Activated naive CD4-positive, alpha-beta T cell treated with Interleukin-2 at 50 U/mL for 16 hours (primary cell): ENCODE measurements around the gene JRKL.

Source experiments
- DNase-seq: peaks from one replicate; pipeline ENCODE4 v3.0.0-alpha.2; 2020

The JRKL gene

DNA sequence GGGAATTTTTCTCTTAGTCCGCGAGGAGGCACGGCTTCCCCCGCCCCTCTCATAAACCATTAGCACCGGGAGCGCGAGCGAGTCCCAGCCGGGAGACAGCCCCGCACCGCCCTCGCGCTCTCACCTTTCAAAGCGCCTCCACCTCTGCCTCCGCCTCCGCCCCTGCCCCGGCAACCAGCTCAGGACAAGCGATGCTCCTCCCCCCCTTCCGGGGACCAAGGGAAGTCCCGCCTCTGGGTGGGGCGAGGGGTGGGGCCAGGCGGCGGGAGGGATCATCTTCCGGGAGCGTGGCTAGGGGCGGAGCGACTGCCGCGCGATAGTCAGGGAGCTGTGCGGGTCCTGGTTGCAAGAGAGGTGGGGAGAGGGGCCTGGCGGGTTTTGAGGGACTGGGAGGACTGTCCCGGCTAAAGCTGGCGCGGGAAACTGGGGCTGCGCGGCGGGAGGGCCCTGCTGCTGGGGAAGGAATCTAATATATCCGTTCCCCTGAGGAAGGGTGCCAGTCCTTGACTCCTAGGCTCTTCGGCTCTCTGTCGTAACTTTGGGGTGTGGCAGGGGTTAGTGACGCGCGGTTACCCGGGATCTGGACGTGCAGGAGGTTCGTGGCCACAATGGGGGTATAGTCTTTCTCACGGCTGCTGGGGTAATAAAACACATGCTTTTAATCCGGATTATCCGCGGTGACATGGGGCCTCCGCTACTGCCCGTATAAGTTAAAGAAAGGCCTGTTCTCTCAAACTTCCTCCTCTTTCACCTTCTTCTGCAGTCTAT is at the start of gene JRKL, which contains the start of gene CCDC82:
Gene JRKL (plus strand): TSS at position 294 of the 768 bp plus-strand sequence. CDS start 637 bp downstream, outside the sequence.
Gene CCDC82 (minus strand): TSS at position 193 of the 768 bp plus-strand sequence. CDS start 5,165 bp downstream, outside the sequence.
- DNase-seq: peak; percentile 98

DNA sequence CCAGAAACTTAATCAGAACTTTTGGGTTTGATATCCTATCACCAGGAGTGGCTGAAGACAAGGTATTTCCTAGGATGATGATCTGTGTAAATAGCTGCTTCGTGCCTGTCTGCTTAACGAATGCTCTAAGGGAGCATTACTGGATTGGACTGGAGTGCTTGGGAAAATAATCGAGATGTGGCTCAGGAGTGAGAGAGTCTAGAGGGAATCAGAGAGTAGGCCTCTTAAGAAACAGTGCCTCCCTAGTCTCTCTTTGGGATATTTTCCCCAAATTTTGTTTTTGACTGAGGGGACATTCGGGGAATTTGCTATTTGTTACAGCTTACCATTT is 49.3 kb upstream of the JRKL start:
- no peak for DNase-seq

DNA sequence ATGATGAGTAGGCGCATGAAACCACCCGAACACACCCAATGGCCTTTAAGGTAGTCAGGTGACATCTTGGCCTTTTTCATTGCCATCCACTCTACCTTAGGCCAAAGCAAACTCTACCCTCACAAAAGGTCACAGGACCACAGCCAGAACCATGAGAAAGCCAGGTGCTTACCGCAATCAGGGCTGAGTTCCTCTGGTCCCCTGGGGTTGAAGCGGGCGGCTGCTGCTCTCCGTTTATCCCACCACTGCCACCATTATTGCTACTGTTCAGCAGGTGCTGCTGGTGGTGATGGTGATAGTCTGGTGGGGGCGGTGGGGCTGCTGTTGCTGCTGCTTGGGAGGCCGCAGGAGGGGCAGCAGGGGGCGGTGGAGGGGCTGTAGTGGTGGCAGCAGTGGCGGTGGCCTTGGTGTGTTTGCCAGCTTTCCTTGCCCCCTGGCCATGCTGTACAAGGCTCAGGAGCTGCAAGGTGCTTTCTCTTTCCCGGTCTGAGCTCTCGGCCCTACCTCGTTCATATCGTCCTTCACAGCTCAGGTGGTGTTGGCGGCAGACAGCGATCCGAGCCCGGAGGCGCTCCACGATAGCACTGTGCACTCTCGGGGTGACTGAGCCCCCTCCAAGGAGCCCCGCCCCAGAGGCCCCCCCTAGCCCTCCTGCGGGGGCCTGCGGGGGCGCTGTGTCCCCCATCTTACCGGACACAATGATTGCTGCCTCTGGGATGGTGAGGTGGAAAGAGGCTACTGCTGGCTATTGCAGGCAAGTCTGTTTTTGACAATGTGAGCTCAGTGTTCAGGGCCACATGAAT is 48.4 kb upstream of the JRKL start:
- peak; percentile 66 for DNase-seq

DNA sequence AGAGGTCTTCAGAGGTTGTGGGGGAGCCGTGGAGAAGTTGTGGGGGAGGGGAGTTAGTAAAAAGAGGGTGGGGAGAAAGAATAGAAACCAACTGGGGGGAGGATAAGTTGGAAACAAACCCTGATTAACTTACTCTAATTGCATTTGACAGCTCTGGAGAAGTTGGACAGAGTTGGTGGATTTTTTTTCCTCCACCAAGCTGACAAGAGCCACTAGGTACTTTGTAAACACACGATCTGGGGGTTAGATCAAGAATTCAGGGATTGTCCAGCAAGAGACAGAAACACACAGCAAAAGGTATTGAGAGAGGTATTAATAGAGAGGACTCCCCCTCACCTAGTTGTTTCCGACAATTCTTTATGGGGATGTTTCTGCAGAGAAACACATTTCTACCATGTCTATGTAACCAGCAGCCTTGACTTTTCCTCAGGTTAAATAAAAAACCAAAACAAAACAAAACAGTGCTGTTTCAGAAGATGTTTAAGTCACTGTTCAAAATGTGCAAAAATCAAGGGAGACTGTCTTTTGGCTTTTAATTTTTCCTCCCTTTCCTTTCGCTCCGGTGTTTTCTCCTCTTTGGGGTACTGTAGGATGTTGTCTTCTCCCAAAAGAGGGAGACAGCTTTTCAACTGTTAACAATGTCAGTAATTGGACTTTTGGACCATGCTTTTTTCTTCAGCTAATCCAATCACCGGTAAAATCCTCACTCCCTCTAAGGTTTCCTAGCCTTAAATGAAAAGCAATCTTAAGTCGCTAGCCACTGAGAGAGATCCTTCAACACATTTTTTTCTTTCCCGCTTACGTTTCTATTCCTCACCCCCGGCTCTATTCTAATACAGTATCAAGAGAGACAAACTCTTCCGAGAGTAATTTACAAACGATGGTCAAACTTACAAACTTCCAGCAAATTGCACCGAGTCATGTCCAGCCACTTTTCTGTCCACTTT is 47.5 kb upstream of the JRKL start:
- no peak for DNase-seq

DNA sequence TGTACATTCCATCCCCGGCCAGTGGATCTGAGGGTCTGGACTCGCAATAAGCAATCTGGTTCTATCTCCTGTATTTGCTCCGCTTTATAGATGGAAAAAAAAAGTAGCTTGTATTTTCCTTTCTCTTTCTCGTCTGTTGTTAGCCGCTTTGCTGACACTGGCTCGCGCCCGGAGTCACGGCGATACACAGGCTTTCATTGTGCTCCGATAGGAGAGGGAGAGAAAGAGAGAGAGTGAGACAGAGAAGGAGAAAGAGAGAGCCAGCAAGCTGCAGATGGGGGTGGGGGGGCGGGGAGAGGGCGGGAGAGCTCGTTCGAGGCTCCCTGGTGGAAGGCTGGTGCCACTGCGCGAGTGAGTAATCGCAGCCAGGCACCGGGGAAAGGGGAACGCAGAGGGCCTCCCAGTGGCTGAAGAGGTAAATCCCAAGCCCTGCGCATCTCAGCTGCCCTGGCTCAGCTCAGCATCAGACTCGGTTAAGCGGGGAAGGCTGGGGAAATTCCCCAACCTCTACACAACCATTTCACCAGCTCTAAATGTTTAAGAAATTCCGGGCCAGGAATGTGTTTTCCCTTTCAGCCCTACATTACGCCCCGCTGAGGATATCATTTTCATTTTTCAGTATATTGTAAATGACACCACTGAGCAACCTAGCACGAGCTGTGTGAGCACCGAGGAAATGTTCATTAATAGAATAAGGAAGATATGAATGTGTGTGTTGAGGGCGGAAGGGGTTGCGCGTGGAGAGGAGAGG is 46.7 kb upstream of the JRKL start, which contains the start of gene MAML2:
Gene MAML2 (minus strand): TSS at position 235 of the 751 bp plus-strand sequence. CDS start 1,300 bp downstream, outside the sequence.
- DNase-seq: peak; percentile 91

DNA sequence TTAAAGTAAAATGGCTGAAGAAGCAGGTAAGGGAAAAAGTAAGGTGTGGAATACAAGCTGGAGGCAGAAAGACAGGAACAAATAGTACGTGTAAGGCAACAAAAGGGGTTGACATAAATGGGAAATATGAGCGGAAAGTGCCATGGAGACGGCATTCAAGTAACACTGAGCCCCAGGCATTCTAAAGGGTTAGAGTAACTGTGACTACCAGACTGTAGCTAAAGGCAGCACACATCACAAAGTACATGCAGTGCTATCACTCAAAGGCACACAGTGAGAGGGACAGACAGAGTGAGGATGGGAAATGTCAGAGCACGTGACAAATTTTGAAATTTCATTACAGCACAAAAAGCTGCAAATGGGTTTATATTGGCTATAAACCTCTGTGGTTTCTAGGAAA is 33.0 kb upstream of the JRKL start:
- DNase-seq: no peak

DNA sequence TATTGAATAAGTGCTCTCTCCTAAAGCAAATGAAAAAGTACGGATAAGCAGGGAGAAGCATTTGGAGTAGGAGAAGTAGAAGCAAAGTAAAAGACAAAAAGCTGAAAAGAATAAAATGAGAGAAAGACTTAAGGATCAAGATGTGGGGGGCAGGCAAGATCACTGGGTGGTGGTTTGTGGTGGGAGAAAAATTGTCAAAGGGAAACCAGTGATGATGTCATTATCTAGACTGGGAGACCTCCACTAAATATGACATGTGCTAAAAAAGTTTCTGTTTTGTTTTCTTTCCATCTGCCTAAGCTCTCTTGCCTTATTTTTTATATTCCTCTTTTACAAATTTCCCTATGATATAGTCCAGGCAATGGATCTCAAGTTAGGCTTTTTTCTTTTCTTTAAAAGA is 32.0 kb upstream of the JRKL start:
- no peak for DNase-seq

DNA sequence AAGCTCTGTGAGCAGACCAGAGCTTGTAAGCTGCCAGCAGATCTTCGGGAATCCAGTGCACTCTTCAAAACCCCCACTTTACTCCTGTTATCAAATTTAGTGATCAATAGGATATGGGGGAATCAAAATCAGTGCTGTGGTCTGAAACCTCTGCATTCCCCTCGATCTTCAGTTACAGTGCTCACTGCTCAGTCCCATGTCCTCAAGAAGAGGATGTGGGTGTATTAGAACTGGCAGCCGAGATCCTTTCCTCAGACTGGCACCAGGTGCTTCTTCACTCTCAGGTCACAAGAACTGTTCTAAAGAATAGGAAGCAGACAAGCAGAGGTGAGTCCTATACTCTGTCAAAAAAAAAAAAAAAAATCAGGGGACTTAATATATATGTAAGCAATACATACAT is 31.5 kb upstream of the JRKL start:
- DNase-seq: no peak

DNA sequence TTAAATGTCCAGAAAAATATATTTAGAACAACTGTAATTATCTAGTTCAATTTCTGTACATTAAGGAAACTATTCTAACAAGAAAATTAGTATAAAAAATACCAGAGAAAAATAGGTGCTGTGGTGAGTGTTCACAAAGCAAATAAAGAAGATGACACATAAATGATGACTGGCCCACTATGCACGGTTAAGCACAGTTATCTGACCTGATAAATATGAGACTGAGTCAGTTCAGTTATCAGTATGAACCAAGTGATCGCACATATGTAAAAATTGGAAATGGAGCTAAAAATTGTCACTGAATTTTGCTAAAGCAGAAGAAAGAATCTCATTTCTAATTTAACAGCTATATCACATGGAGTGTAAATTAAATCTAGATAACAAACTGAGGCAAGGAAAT is 28.0 kb upstream of the JRKL start:
- no peak for DNase-seq

DNA sequence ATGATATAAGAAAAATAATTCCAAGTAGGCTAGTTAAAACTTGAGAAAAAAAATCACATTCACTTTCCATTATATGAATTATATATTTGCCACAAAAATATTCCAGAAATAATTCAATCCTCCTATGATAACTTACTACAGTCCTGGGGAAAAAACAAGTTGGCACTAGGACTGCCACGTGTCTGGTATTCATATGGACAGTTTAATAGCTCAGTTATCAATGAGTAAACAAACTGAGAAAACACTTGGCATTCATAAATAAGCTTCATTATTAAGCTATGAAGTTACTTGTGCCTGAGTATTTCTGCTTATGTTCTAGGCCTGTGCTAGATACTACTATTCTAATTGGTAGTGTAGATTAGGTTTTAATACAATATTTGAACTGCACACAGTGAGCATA is 24.3 kb upstream of the JRKL start:
- no peak for DNase-seq

DNA sequence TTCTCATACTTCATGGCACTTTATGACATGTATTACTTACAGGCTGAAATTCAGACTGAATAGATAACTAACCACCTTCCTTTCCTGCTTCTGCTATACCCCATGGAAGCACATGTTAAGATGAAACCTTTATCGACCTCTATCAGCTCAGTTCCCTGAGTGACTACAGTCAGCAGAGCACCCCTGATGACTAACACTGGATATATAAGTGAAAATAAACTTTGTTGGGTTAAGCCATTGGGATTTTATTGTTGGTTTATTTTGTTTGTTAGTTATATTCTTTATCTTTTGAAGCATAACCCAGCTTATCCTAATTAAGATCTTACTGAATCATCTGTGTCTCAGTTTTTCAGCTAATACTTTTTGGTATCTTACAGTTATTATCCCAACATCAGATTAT is 23.8 kb upstream of the JRKL start:
- no peak for DNase-seq

DNA sequence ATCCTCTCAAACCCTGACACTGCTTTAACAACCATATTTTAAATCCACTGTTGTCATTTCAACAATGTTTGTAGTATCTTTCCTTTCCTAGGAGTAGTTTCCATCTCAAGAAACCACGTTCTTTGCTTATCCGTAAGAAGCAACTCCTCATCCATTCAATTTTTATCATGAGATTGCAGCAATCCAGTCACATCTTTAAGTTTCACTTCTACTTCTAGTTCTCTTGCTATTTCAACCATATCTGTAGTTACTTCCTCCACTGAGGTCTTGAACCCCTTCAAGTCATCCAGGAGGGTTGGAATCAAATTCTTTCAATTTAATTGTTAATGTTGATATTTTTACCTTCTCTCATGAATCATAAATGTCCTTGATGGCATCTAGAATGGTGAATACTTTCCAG is 22.5 kb upstream of the JRKL start:
- no peak for DNase-seq

DNA sequence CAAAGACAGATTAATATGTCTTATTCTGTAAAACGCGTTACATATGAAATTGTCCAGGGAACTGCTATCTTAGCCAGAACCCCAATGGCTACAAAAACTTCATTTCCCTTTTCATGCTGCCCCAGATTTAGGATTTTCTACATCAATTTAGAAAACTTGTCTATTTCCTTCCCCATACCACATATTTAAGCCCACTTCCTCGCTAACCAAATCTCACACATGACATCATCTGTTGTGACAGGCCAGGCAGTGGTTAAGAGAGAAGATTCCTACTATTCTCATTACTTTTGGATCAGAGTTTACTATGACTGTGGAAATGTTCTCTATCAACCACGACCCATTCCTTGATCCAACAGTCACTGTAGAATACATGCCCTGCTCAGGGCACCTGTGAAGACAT is 16.0 kb upstream of the JRKL start:
- no peak for DNase-seq

DNA sequence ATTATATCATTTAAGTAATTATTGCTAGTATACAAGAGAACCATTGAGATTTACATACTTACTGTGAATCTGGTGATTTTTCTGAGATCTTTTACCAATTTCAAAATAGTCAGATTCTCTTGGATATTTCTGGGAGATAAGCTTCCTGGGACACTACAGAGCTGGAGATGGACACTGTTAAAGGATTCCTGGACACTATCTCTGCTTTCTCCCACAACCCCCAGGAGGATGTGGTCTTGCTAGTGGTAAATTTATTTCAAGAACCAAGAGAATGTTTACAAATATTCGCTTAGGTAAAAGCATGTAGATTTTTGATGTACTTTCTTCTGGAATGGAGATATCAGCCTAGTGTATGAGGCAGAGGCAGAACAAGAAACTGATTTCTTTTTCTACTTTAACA is 13.0 kb upstream of the JRKL start:
- DNase-seq: no peak

DNA sequence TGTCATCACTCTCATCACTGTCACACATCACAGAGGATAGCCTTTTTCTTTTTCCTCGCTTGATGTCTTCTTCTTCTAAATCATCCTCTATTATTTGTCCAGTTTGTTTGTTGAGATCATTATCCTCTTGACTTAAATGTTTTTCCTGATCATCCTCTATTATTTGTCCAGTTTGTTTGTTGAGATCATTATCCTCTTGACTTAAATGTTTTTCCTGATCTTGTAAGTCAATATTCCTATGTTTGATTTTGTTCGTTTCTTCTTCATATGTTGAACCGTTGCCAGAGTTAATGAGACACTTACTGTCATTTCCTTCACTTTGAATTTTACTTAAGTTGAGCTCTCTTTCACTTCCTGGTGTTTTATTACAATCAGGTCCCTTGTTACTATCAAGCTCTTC is 5.7 kb upstream of the JRKL start:
- DNase-seq: no peak

DNA sequence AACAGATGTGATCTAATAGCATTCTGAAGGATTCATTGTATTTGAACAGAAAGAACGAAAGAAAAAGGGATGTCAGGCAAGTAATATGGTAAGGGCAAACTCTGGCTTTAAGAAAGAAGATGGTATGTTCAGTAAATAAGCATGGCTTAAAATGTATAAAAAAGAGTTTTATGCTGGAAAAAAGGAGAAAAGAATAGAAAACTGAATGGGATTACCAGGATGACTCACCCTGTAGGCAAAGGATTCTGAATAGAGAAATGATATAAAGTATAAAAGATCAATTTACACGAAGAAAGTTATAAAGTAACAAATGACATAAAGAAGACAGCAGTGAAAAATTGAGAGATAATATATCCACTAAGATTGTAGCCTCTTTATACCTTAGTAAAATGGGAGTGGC is 4.6 kb upstream of the JRKL start:
- no peak for DNase-seq

DNA sequence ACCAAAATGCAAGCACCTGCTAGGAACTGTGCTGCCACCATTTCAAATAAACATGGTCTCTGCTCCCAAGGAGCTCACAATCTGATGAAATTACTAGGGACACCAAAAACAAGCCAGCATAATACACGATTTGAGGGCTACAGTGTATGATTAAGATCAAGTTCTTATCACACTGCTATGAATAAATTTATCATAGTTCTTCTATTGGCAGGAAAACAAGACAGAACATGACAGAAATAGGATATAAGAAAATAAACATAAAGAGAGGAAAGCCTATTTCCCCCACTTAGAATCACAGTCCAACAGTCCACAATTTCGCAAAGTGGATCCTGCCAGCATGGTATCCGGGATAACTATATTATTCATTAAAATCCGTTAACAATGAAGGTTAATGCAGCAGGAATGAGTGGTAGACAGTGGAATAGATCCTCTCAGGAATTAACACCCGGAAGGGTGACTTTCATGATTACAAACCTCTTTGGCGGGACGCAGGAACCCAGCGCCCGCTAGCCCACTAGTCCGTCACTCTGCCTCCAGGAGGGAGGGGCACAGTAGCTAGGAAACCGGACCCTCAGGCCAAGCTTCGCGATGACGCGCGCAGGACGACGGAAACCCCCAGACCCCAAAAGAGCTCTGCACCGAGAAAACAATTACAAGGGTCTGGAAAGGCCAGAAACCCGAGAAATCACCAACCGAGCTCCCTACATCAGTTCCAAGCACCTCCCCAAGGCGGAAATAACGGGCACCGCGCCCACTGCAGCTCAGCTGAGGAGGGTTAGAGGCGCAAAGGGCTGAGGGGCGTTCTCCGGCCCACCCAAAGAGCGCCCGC is 708 bp upstream of the JRKL start:
- no peak for DNase-seq

DNA sequence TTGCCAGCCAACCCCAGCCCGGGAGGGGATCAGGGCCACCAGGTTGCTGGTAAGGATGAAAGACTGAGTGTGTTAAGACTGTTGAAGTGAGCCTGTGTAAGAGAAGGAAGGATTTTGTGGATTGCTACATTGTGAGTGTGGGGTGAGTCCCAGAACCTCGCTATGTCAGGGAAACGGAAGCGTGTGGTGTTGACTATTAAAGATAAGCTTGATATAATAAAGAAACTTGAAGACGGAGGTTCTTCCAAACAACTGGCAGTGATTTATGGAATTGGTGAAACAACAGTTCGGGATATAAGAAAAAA is 627 bp downstream of the JRKL start:
- DNase-seq: no peak

DNA sequence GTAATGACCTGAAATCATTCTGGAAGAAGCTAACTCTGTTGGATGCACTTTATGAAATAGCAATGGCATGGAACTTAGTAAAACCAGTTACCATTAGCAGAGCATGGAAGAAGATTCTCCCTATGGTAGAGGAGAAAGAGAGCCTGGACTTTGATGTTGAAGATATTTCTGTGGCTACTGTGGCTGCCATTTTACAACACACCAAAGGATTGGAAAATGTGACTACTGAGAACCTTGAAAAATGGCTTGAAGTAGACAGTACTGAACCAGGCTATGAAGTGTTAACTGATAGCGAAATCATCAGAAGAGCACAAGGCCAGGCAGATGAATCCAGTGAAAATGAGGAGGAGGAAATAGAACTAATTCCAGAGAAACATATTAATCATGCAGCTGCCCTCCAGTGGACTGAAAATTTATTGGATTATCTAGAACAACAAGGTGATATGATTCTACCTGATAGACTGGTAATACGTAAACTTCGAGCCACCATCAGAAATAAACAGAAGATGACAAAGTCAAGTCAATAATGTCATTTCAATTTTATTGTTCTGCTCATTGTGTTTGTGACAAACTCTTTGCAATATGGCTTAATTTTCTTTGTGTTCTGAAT is 2.0 kb downstream of the JRKL start:
- DNase-seq: no peak

DNA sequence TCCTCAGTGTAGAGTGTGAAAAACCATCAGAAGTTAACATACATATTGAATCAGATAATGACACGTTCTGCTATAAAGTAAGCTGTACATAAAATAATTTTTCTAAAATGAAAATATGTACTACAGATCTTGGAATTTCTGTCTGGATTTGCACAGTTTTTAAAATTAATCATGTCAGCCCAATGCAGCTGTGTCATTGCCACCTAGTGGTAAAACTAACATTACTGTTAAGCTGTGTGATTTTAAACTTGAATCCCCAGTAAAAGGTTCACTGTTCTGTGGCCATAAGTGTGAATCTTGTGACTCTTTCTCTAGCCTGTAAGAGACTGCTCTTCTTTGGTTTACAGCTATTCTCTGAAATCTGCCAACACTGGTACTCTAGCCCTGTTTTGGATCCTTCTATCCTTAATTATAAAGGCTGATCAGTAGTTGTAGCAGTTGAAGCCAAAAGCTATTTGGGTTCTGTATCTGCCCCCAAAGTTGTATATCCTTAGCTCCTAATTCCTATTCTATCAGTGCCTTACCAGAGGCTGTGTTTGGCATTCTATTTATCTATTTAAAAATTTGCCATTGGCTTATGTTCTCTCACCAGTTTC is 4.0 kb downstream of the JRKL start:
- DNase-seq: no peak

DNA sequence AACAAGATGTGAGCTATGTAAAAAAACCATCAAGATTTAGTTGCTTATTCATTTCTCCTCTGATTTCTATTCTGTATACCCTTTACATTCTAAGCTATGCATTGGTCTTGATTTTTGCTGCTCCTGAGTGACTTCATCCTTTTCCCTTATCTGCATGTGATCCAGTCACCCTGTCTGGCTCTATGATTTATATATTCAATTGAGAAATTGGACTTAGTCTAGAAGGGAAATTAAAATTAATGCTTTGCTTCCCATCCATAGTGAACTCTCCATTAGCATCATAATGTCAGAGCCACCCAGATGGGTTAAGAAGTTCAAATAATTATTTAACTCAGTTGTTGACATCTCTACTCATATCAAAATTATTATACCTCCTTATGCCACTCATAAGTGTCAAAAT is 5.0 kb downstream of the JRKL start:
- no peak for DNase-seq
